Naive thymus-derived CD4-positive, alpha-beta T cell (primary cell): ENCODE results near the gene GCNA. TPM values are rescaled to one million over a fixed set of nuclear protein-coding genes. Genes with fewer than 3 reads are reported as not detected.

Experiments
- ATAC-seq: fragments of 150-1000 bp; cut with Tn5 transposase; 2 replicates; pipeline ENCODE4 v1.10.0; 2021; ENCODE audit warnings: mild to moderate bottlenecking, moderate library complexity
- CTCF ChIA-PET: fragments of 350-600 bp; sonication (Branson Sonifier 250); formaldehyde crosslinking; loops from one replicate; lab custom pipeline; 2021; ENCODE audit warnings: antibody characterized with exemption; lab: Charles Lee
- POLR2A ChIA-PET: fragments of 350-600 bp; sonication (Branson Sonifier 250); formaldehyde crosslinking; loops from one replicate; lab custom pipeline; 2021; ENCODE audit warnings: antibody characterized with exemption, inconsistent platforms; lab: Charles Lee
- DNase-seq, 9 donors: peaks; one replicate each; pipeline versions ENCODE4 v3.0.0 to v3.0.0-alpha.2; 2020 to 2022; ENCODE audit warnings: mixed read lengths in 1 of 9
- H3K27ac ChIP-seq: one replicate; pipeline ENCODE4 v1.7.0; 2013; ENCODE audit warnings: mild to moderate bottlenecking, low read depth, low read length, moderate library complexity
- H3K27me3 ChIP-seq, 2 donors: one replicate each; pipeline ENCODE4 v1.7.0; 2013; ENCODE audit warnings: low read length in 2 of 2, mild to moderate bottlenecking in 2 of 2, moderate library complexity in 2 of 2; ENCODE audit not compliant: control insufficient read depth in 2 of 2, insufficient read depth in 2 of 2
- H3K36me3 ChIP-seq, 3 experiments: 1 replicate in 2 of 3; 2 replicates in 1 of 3; pipeline ENCODE4 v1.7.0; 2013; ENCODE audit warnings: low read length in 3 of 3, mild to moderate bottlenecking in 3 of 3, moderate library complexity in 1 of 3; ENCODE audit not compliant: insufficient read depth in 3 of 3, control insufficient read depth in 2 of 3
- H3K4me1 ChIP-seq, 2 donors: one replicate each; pipeline ENCODE4 v1.7.0; 2013; ENCODE audit warnings: low read length in 2 of 2, mild to moderate bottlenecking in 2 of 2, moderate library complexity in 1 of 2; ENCODE audit not compliant: control insufficient read depth in 2 of 2, insufficient read depth in 2 of 2
- H3K4me3 ChIP-seq: 2 replicates; pipeline ENCODE4 v1.7.0; 2013; ENCODE audit warnings: mild to moderate bottlenecking, low read length
- H3K9me3 ChIP-seq, 3 experiments: 1 replicate in 2 of 3; 2 replicates in 1 of 3; pipeline ENCODE4 v1.7.0; 2013; ENCODE audit warnings: low read length in 3 of 3; ENCODE audit not compliant: control insufficient read depth in 2 of 3
- H3K27ac Mint-ChIP-seq, 9 donors: one replicate each; pipeline ENCODE4 v1.8.0; 2020 to 2022; ENCODE audit warnings: mixed read lengths in 9 of 9, mild to moderate bottlenecking in 8 of 9, moderate library complexity in 5 of 9, inconsistent platforms in 2 of 9
- H3K27me3 Mint-ChIP-seq, 5 donors: one replicate each; pipeline ENCODE4 v1.8.0; 2021 to 2022; ENCODE audit warnings: mixed read lengths in 5 of 5, mild to moderate bottlenecking in 1 of 5
- H3K36me3 Mint-ChIP-seq, 5 donors: one replicate each; pipeline ENCODE4 v1.8.0; 2020 to 2022; ENCODE audit warnings: mixed read lengths in 5 of 5, mild to moderate bottlenecking in 3 of 5, inconsistent platforms in 1 of 5
- H3K4me1 Mint-ChIP-seq, 7 donors: one replicate each; pipeline ENCODE4 v1.8.0; 2020 to 2022; ENCODE audit warnings: mixed read lengths in 7 of 7, mild to moderate bottlenecking in 3 of 7, inconsistent platforms in 1 of 7
- H3K4me3 Mint-ChIP-seq, 10 donors: one replicate each; pipeline ENCODE4 v1.8.0; 2020 to 2022; ENCODE audit warnings: mild to moderate bottlenecking in 10 of 10, mixed read lengths in 10 of 10, moderate library complexity in 6 of 10, inconsistent platforms in 2 of 10
- H3K9me3 Mint-ChIP-seq, 11 donors: one replicate each; pipeline ENCODE4 v1.8.0; 2020 to 2022; ENCODE audit warnings: mixed read lengths in 11 of 11, mild to moderate bottlenecking in 4 of 11, inconsistent platforms in 1 of 11, moderate library complexity in 1 of 11
- intact Hi-C, 2 donors: fragments of 100-400 bp; cut with micrococcal nuclease; formaldehyde crosslinking; loops; one replicate each; pipeline ENCODE4 v1.15.1; 2023
- polyA plus RNA-seq, 2 donors: library from polyadenylated mRNA; unstranded; fragments of 300-500 nt; fragmentation: Illumina TruSeq; gene quantifications; one replicate each; pipeline ENCODE4 v1.2.3, GENCODE V29; 2021
- total RNA-seq, 6 experiments: library from RNA in 5 of 6; stranded (reverse) in 5 of 6; gene quantifications; 1 replicate in 5 of 6; 2 replicates in 1 of 6; pipeline ENCODE4 v1.2.3 and lab custom pipeline; 2021 to 2026

Gene GCNA
- total and polyA plus RNA-seq, 7 experiments from 2014 or later: 0.08 to 14.7 (median 2.8) TPM

GRCh38 chrX:71542411-71542810, 35.8 kb upstream of the GCNA start:
- Mint-ChIP-seq H3K9me3 (no peaks in the 10 kb centered on the region), H3K27ac (peak overlapping the region in 4 of 9 donors; percentile 23 to 91 (median 56)), H3K4me3 (peak overlapping the region in 9 of 10 donors; percentile 3 to 98 (median 76)), H3K27me3 (no peaks in the 10 kb centered on the region), H3K4me1 (peaks cover 29 to 85% (median 69%) of the 10 kb centered on the region in 7 donors), H3K36me3 (peaks cover 0 to 30% (median 15%) of the 10 kb centered on the region in 5 donors)
- POLR2A ChIA-PET: interaction anchor here (1.7 to 5.7 kb wide), 2 partner anchors 9 to 28 kb away, joined by 5 to 49 read pairs; partner anchors contain the start of gene OGT
- H3K36me3 ChIP-seq: peaks cover 15 to 38% (median 16%) of the 10 kb centered on the region in 3 experiments
- no peak overlapping the region for H3K27ac ChIP-seq
- DNase-seq (no peak), ATAC-seq (no peak)
- H3K9me3 ChIP-seq: no peaks in the 10 kb centered on the region
- H3K27me3 ChIP-seq: no peaks in the 10 kb centered on the region
- intact Hi-C loops: no loop called here
- peaks cover 27 to 28% of the 10 kb centered on the region in 2 donors for H3K4me1 ChIP-seq
- H3K4me3 ChIP-seq: peak overlapping the region; percentile 9
- CTCF ChIA-PET: no interaction called here

- Mint-ChIP-seq H3K27me3 (no peaks in the 10 kb centered on the region), H3K27ac (peak overlapping the region in 4 of 9 donors; percentile 23 to 91 (median 56)), H3K4me3 (peak overlapping the region in 9 of 10 donors; percentile 3 to 98 (median 76)), H3K9me3 (no peaks in the 10 kb centered on the region), H3K36me3 (peaks cover 0 to 27% (median 14%) of the 10 kb centered on the region in 5 donors), H3K4me1 (peaks cover 29 to 83% (median 66%) of the 10 kb centered on the region in 7 donors)
- H3K4me1 ChIP-seq: peaks cover 25 to 27% of the 10 kb centered on the region in 2 donors
- ChIA-PET POLR2A (interaction anchor here (1.7 to 5.7 kb wide), 2 partner anchors 9 to 28 kb away, joined by 5 to 49 read pairs; partner anchors contain the start of gene OGT), CTCF (no interaction called here)
- no peak for DNase-seq
- H3K27ac ChIP-seq: no peak overlapping the region
- no peaks in the 10 kb centered on the region for H3K27me3 ChIP-seq
- peaks cover 16 to 42% (median 19%) of the 10 kb centered on the region in 3 experiments for H3K36me3 ChIP-seq
- H3K4me3 ChIP-seq: peak overlapping the region; percentile 9
- H3K9me3 ChIP-seq: no peaks in the 10 kb centered on the region
- no peak for ATAC-seq
- intact Hi-C loops: no loop called here
Observed at GRCh38 chrX:71542825-71543224, 35.4 kb upstream of the GCNA start.

- DNase-seq: peak in 1 of 9 donors; percentile 20
- Mint-ChIP-seq H3K4me1 (peaks cover 29 to 83% (median 63%) of the 10 kb centered on the region in 7 donors), H3K4me3 (peak overlapping the region in 7 of 10 donors; percentile 51 to 98 (median 76)), H3K36me3 (peaks cover 0 to 27% (median 15%) of the 10 kb centered on the region in 5 donors), H3K9me3 (no peaks in the 10 kb centered on the region), H3K27me3 (no peaks in the 10 kb centered on the region), H3K27ac (peak overlapping the region in 4 of 9 donors; percentile 48 to 91 (median 62))
- peaks cover 20 to 28% of the 10 kb centered on the region in 2 donors for H3K4me1 ChIP-seq
- ChIA-PET POLR2A (interaction anchor here (0.6 to 5.7 kb wide), 2 partner anchors 10 to 21 kb away, joined by 5 to 49 read pairs; partner anchors contain the start of gene OGT), CTCF (no interaction called here)
- no peak for ATAC-seq
- intact Hi-C loops: no loop called here
- H3K4me3 ChIP-seq: no peak overlapping the region
- H3K27ac ChIP-seq: no peak overlapping the region
- H3K36me3 ChIP-seq: peaks cover 16 to 47% (median 24%) of the 10 kb centered on the region in 3 experiments
- H3K27me3 ChIP-seq: no peaks in the 10 kb centered on the region
- no peaks in the 10 kb centered on the region for H3K9me3 ChIP-seq
Observed at GRCh38 chrX:71543316-71543715, 34.9 kb upstream of the GCNA start.

GRCh38 chrX:71545364-71545763, 32.9 kb upstream of the GCNA start:
- CTCF ChIA-PET: no interaction called here
- peaks cover 23 to 67% (median 49%) of the 10 kb centered on the region in 7 donors for H3K4me1 Mint-ChIP-seq
- intact Hi-C loops: no loop called here

GRCh38 chrX:71546879-71547278, 31.4 kb upstream of the GCNA start:
- H3K9me3 ChIP-seq: no peaks in the 10 kb centered on the region
- Mint-ChIP-seq H3K9me3 (no peaks in the 10 kb centered on the region), H3K36me3 (peaks cover 0 to 17% (median 9%) of the 10 kb centered on the region in 5 donors), H3K4me3 (no peak overlapping the region), H3K4me1 (peaks cover 13 to 54% (median 41%) of the 10 kb centered on the region in 7 donors), H3K27ac (peak overlapping the region in 1 of 9 donors; percentile 32), H3K27me3 (no peaks in the 10 kb centered on the region)
- intact Hi-C loops: no loop called here
- H3K27me3 ChIP-seq: no peaks in the 10 kb centered on the region
- ChIA-PET POLR2A (interaction anchor here (1.0 to 5.7 kb wide), 2 partner anchors 13 to 18 kb away, joined by 3 to 49 read pairs; partner anchors contain the start of gene OGT), CTCF (no interaction called here)
- H3K4me1 ChIP-seq: peaks cover 15 to 23% of the 10 kb centered on the region in 2 donors
- ATAC-seq (no peak), DNase-seq (no peak)
- peaks cover 16 to 67% (median 30%) of the 10 kb centered on the region in 3 experiments for H3K36me3 ChIP-seq
- H3K4me3 ChIP-seq: no peak overlapping the region
- no peak overlapping the region for H3K27ac ChIP-seq

More at GRCh38 chrX:71545364-71545763, 32.9 kb upstream of the GCNA start:
- Histone ChIP-seq H3K27me3 (no peaks in the 10 kb centered on the region), H3K36me3 (peaks cover 16 to 58% (median 30%) of the 10 kb centered on the region in 3 experiments), H3K4me3 (no peak overlapping the region), H3K9me3 (no peaks in the 10 kb centered on the region), H3K4me1 (peaks cover 18 to 34% of the 10 kb centered on the region in 2 donors), H3K27ac (no peak overlapping the region)
- POLR2A ChIA-PET: interaction anchor here (1.2 to 5.7 kb wide), 2 partner anchors 12 to 99 kb away, joined by 4 to 49 read pairs; partner anchors contain the start of gene OGT
- no peak overlapping the region for H3K4me3 Mint-ChIP-seq
- no peaks in the 10 kb centered on the region for H3K27me3 Mint-ChIP-seq
- DNase-seq: no peak
- no peaks in the 10 kb centered on the region for H3K9me3 Mint-ChIP-seq
- peaks cover 0 to 24% (median 15%) of the 10 kb centered on the region in 5 donors for H3K36me3 Mint-ChIP-seq
- H3K27ac Mint-ChIP-seq: no peak overlapping the region
- ATAC-seq: no peak

- intact Hi-C loops: no loop called here
- POLR2A ChIA-PET: no interaction called here
- H3K9me3 Mint-ChIP-seq: no peaks in the 10 kb centered on the region
- H3K36me3 Mint-ChIP-seq: peaks cover 0 to 17% (median 8%) of the 10 kb centered on the region in 5 donors
- H3K27me3 Mint-ChIP-seq: no peaks in the 10 kb centered on the region
- CTCF ChIA-PET: no interaction called here
- Histone ChIP-seq H3K4me1 (peaks cover 10 to 22% of the 10 kb centered on the region in 2 donors), H3K9me3 (no peaks in the 10 kb centered on the region), H3K27me3 (no peaks in the 10 kb centered on the region), H3K27ac (no peak overlapping the region), H3K4me3 (no peak overlapping the region), H3K36me3 (peaks cover 16 to 67% (median 30%) of the 10 kb centered on the region in 3 experiments)
- no peak for DNase-seq
- peaks cover 9 to 50% (median 36%) of the 10 kb centered on the region in 7 donors for H3K4me1 Mint-ChIP-seq
- no peak for ATAC-seq
- no peak overlapping the region for H3K27ac Mint-ChIP-seq
- H3K4me3 Mint-ChIP-seq: no peak overlapping the region
Observed at GRCh38 chrX:71547339-71547738, 30.9 kb upstream of the GCNA start.
